GM19463 (cell line): ENCODE measurements around the gene SMIM10.
"Not testable (repeated sequence)": the region's sequence is repeated elsewhere in the genome, so short reads cannot be mapped to it uniquely, and the experiment has no call there.

Experiments
- ATAC-seq: cut with Tn5 transposase; IDR thresholded peaks from one replicate; pipeline ENCODE4 v1.9.1; 2021; ENCODE audit warnings: mild to moderate bottlenecking, moderate library complexity; ENCODE audit not compliant: unreplicated experiment

SMIM10 gene

DNA sequence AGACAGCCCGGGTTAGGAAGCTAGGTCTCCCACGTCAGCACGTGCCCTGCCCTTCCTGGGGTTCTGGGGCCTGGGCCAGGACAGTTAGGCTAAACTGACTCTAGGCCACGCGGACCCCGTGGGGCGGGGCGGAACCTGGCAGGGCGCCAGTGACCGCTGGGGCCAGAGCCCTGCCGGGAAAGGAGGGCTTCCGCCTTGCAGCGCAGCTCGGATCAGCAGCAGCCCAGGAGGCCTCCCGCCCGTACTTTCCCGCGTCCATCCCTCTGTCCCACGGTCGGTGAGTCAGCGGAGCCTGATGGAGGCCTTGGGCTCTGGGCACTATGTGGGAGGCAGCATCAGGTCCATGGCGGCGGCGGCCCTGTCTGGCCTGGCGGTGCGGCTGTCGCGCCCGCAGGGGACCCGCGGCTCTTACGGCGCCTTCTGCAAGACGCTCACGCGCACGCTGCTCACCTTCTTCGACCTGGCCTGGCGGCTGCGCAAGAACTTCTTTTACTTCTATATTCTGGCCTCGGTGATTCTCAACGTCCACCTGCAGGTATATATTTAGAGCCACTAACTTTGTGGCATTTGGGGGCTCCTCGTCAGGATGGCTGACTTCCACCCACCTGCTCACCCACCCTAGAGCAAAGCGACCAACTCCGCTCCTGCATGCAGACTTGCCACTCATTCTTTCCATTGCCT is at the start of gene SMIM10:
SMIM10 (plus strand) TSS at position 191 of the 681 bp plus-strand sequence; CDS start at position 296, 105 bp downstream.
- peak; percentile 84 for ATAC-seq

DNA sequence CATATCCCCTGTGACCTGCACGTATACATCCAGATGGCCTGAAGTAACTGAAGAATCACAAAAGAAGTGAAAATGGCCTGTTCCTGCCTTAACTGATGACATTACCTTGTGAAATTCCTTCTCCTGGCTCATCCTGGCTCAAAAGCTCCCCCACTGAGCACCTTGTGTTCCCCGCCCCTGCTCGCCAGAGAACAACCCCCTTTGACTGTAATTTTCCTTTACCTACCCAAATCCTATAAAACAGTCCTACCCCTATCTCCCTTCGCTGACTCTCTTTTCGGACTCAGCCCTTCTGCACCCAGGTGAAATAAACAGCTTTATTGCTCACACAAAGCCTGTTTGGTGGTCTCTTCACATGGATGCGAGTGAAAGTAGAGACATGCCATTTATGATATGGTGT is 44.4 kb upstream of the SMIM10 start:
- ATAC-seq = not testable (repeated sequence)

DNA sequence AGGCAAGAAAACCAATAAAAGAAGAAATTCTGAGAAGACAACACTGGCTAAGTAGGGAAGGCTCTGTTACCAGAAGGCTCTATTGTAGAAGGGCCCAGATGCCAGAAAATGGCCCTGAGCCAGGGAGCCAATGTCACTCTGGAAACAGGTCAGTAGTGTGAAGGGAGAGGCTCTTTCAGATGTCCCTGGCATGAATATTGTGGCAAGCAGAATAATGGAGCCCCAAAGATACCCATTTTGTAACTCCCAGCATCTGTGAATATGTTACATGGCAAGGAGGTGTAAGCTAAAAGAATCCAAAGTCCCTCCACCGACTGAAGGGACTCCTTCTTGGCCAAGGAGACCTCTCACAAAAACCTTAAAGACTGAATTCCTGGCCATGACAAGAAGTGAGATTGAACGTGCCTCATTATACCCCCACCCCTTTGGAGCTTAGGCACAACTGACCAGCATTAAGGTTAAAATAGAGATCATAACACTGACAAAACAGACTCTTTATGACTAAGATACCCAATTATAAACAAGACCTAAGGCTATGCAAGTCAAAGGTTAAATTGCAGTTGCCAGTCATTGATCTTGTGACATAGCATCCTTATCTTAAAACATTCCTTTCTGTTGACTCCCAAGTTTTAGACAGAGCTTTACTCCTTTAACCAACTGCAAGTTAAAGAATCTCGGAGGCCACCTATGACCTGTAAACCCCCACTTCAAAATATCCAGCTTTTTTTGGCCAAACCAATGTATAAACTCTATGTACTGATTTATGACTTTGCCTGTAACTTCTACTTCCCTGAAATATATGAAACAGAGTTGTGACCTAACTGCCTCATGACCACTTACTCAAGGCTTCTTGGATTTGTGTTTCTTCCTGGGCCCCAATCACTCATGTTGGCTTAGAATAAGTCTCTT is 42.2 kb upstream of the SMIM10 start:
- ATAC-seq = no peak

DNA sequence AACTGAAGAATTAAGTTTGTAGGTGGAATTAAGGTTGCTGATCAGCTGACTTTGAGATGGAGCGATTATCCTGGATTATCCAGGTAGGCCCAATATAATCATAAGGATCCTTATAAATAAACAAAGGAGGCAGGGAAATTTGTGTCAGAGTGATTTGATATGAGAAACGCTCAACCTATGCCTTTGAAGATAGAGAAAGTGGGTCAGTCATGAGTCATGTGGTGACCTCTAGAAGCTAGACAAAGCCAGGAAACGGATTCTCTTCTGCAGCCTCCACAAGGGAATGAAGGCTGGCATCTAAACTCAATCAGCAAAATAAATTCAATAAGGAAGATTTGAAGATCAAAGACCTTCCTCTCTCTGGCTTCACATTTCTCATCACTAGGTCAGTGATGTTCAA is 41.5 kb upstream of the SMIM10 start:
- ATAC-seq = no peak

DNA sequence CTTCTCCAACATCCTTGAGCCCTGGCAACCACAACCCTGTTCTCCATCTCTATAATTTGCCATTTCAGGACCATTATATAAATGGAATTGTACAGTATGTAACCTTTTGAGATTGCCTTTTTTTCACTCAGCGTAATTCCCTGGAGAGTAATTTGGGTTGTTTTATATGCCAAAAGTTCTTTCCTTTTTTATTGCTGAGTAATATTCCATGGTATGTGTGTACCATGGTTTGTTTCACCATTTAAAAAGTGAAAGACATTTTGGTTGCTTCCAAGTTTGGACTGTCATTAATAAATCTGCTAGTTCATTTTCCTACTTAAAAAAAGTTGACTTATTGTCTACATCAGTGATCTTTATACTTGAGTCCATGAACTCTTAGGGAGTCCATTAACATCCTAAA is 33.0 kb upstream of the SMIM10 start:
- no peak for ATAC-seq

DNA sequence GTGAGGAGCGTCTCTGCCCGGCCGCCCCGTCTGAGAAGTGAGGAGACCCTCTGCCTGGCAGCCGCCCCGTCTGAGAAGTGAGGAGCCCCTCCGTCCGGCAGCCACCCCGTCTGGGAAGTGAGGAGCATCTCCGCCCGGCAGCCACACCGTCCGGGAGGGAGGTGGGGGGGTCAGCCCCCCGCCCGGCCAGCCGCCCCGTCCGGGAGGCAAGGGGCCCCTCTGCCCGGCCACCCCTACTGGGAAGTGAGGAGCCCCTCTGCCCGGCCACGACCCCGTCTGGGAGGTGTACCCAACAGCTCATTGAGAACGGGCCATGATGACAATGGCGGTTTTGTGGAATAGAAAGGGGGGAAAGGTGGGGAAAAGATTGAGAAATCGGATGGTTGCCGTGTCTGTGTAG is 30.4 kb upstream of the SMIM10 start:
- ATAC-seq = not testable (repeated sequence)

DNA sequence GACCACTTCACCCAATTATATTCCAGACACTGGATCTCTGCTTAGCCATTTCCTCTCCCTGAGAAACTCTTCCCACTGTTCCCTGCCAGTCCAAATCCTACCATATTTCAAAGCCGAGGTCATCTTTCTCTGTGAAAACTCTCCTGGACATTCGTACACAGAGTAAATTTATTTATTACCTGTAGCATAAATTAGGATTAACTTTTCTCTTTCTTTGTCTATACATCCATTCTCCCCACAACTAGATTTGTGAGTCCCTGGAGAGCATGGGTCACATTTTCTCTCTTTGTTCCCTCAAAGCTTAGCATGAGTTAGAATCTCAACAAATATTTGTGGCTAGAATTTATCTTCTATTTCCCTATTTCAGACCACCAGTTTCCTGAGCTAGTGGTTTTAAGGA is 27.8 kb upstream of the SMIM10 start:
- no peak for ATAC-seq

DNA sequence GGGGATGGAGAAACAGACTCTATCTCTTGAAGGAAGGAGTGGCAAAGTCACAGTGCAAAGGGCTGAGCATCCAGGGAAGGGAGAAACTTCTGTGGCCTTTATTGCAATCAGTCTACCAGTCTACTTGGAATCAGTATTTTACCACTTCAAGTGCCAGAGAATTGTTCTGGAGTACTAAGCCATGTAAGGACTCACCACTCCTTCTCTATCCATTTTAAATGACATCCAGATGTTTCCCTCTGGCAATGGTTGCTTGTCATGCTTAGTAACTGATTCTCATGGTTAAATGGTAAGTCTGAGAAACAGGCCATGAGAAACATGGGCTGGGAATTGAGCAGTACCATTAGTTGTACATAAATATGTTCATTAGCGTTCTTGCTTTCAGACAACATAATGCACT is 21.1 kb upstream of the SMIM10 start:
- ATAC-seq = no peak

DNA sequence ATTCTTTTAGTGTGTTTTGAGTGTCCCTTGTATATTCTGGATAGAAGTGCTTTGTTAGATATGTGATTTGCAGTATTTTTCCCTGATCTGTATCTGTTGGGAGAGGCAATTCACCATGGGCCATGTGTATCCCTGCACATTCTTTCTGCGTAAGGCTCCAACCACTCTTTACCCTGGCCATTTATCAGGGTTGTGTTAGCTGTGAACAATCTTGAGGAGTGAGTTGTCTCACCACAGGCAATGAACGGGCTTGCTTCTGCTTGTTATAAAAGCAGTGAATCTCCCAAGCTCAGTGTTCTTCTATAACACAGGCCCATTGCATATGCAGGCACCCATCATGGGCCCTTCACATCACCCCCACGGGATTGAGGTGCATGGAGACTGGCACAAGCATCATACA is 18.9 kb upstream of the SMIM10 start:
- no peak for ATAC-seq

DNA sequence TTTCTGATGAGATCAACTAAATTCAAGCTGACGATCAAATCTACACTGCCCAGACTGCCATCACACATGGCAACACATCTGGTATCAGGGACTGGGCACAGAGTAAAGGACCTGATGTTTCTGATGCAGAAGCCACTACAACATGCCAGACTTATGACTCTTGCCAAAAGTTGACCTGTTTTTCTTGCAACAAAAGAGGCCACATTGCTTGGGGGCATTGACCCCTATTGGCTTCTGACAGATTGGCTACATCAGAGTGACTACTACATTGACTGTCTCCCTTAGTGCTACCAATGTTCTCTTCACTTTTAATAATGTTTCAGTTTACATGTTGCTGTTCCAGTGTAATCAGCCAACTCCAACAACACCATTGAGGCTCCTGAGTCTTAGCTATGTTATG is 15.3 kb upstream of the SMIM10 start:
- ATAC-seq = no peak

DNA sequence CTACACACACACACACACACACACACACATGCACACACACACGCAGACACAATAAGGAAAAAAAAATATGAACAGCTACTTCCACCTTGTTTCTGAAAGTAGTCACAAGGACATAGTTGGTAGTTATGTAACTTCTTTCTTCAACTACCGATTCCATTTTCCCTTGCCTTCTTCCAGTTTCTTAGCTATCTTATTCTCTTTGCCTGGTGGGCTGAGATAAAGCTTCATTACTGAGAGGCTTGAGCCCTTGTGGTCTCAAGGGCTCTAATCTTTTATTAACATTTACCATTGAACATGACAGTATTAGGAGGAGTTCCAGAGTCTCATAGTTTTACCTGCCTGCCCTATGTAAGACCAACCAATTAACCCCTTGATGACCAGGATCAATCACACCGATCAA is 8.9 kb upstream of the SMIM10 start:
- no peak for ATAC-seq

DNA sequence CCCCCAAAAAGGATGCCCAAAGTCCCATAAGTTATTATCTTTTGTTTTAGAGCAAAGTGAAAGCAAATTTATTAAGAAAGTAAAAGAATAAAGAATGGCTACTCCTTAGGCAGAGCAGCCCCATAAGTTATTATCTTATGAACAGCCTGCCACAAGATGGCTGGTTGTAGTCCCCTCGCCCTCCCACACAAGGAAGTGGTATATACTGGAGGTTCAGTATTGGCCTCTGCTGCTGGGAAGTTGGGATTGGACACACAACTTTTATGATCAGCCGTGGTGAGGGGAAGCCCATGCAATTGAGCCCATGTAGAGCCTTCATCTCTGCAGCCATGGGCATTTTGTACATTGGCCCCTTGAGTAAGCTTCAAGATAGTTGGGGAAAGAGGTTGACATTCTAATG is 8.0 kb upstream of the SMIM10 start:
- ATAC-seq = no peak

DNA sequence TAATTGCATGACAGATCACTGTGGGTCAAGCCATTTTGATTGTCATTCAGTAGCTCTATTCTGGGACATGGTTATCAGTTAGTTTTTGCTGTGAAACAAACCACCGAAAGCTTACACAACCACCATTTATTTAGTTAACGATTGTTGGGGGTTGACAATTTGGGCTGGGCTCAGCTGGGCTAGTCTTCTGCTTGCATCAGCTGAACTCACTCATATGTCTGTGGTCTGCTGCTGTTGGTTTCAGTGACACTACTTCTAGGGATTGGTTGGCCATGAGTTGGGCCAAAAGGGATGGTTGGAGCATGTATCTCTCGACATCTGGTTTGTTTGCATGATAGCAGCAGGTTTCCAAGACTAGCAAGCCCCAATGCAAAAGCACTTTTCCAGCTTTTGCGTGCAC is 5.3 kb upstream of the SMIM10 start:
- ATAC-seq = no peak

DNA sequence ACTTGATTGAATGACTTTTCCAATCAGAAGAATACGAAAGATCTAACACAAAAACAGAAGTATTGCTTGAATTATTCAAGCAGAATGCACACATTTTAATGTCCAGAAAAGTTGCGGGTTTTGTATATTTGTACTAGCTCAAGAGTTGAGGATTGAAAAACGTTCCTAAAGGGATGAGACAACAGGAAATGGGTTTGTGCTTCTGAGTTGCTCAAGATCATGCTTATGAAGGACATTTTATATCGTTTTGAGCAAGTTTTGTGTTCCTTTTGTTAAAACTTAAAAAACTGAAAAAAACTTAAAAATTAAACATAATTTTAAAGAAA is 353 bp upstream of the SMIM10 start:
- no peak for ATAC-seq

DNA sequence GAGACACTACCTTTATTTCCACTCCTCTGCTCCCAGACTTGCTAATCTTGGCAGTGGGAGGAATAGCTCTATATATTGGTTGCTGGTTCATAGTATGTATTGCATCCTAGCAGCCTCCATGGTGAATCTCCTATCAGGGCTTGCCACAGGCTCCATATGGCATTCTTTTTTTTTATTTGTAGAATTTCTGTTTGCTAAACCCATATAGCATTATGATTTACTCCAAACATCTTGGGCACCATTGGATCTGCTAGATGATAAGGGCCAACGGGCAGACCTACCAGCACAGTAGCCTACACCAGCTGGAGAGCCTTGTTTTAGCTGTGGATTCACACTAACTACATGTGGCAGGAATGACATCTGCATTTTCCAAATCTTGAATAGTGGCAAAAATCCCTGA is 6.9 kb downstream of the SMIM10 start:
- ATAC-seq = no peak

DNA sequence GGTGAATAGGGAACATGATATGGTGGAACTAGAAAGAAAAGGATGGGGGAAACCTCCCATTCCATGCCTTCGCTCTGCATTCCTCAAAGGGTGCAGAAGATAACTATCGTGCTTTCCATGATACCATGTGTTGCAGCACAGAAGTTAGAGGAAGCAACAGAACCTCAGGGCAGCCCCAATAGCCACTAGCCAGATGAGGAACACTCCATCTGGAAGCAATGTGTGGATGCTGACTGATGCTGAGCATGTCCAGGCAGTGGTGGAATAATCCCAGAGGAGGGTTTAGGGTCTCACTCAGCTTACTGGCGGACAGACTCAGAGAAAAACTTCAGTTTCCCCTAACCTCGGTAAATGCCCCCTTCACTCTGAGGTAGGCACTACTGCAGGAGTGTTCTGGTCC is 7.5 kb downstream of the SMIM10 start:
- no peak for ATAC-seq

DNA sequence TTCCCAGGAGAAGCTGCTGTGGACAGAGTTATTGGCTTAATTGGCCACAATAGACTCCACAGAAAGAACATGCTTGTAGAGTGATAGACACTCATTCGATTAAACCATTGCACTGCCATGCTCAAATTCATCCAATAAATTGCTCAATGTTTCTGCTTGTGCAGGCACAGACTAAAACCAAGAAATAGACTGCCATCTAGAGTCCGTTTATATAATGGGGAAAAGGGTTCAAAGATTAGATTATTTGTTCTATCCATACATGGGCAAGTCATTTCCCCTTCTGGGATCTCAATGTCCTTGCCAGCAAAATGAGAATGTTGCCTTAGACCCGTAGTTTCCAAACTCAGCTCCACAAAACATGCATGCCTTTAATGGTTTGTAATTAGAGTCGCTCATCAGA is 8.7 kb downstream of the SMIM10 start:
- ATAC-seq = peak; percentile 27

DNA sequence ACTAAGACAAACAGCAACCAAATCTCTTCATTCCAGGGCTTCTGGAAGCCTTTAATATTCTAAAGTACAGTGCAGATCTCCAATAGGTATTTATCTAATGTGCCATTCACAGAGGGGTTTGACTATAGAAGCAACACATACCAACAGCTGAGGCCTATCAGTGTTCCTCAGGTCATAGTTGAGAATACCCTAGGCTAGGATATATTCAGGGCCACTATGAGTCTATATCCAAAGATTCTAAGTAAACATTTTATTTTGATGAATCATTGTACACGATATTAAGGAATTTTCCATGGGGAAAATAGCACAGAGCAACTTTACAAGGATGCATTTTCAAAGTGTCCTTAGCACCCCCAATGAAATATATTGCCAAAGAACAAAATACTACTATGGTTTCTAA is 9.7 kb downstream of the SMIM10 start:
- no peak for ATAC-seq

DNA sequence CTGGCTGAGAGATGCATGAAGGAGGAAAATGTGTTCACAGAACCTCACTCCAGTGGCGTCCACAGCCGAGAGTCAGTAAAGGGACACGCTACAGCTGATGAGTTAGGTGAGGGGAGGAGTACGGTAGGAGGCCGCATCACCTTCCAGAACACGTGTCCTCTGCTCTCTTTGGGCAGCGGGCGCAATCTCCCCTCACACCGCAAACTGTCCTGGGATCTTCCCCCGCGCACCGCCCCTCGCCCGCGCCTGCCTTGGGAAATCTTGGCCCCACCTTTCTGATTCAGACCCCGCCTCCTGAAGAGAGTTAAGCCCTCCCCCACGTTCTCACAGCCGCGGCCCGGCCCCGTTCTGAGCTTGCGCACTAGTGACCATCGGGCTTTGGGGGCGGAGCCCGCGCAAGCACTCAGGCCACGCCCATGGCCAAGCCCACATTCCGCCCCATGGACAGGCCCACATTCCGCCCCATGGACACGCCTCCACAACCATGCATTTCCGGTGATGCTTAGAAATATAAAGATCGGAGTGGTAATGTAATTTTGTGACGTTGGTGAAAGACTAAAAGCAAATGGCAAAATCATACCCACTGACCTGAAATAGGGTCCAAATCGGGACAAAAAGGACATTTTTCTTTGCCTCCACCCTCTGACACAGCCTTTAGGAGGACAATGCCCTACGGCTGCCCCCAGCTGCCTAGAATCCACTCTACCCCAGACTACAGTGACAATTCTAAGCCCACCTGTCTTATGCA is 13.3 kb downstream of the SMIM10 start:
- ATAC-seq = peak; percentile 90

DNA sequence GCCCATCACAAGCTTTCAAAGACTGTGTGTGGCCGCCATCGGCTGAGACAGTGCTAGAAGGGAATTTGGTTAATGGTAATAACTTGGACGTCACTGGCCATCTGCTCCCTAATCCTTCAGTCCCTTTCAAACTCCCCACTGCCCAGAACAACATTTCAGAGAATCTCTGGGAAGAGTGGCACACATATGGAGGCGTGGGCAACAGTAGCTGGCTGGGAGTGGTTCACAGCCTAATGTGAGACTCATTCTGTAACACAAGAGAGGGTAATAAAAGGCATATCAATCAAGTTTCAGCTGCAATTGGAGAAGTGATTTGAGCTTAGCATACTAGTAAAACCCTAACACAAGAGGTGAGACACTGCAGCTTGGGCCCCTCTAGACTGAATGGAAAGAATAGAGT is 15.4 kb downstream of the SMIM10 start:
- ATAC-seq = no peak

DNA sequence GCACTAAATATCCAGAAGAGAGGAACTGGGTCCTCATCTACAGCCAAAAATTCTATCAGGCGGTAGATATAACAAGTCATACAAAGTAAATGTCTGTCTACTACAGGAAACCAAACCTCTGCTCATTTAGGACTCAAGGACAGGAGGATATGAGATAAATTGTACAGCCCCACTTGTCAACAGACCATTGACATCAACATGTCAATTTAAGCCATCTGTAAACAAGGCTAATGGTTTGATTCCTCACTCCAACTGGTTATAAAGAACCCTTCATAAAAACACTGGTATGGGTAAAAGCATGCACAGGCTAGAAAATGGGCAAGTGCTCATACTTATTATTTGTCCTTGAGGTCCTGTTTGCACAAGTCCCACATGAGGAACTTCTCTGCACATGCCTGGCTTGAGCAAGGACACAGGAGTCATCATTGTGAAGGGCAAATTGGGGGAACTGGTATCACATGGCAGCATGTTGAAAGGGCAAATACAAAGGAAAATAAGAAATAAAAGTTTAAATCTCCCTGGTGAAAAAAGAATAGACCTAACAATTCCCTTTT is 18.3 kb downstream of the SMIM10 start:
- no peak for ATAC-seq
